GM18873 (cell line): ENCODE results near the gene ARHGAP24.

Experiments used
- ATAC-seq: cut with Tn5 transposase; IDR thresholded peaks from one replicate; pipeline ENCODE4 v1.9.1; 2021; ENCODE audit warnings: mild to moderate bottlenecking, moderate library complexity, moderate number of reproducible peaks; ENCODE audit not compliant: unreplicated experiment, low FRiP score

ARHGAP24 gene

DNA sequence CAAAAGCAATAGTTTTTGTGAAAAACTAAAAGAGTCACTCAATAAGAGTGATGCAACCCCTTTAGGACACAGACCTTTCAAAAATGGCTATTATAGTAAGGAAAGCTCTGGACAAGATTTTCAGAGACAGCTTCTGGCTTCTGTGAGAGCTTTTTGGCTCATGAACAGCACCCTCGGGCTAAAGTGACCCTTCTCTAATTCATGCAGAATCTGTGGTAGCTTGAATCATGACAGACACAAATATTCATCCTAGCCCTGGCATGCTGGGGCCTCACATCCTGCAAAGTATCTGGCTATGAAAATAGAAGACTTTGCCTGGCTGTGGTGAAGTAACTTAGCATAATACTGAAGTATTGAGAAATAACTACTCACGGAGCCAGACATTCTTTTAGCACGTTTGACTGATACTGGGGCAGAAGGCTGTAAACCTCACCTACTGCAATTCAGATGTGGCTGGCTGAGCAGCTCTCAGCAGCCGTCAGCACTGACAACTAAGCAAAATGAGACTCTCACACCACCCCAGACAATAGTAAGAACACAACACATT, 557.6 kb downstream of the ARHGAP24 start:
- no peak for ATAC-seq

DNA sequence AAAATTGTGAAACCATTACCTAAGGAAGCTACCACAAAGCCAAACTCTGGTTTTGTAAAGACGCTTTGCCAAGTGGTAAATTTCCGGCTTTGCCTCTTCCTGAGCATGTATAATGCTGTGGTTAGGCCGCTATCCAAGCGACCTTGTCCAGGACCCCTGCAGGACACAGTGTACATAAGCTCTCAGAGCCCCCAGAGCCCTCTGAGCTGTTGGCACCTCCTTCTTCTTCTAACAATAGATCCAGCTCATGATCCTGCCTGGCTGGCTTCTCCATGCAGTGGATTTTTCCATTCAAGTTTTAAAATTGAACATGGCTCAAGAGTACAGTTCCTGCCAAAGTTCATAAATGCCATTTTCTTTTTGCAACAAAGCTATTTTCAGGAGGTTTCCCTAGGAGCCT, 558.2 kb downstream of the ARHGAP24 start:
- no peak for ATAC-seq

DNA sequence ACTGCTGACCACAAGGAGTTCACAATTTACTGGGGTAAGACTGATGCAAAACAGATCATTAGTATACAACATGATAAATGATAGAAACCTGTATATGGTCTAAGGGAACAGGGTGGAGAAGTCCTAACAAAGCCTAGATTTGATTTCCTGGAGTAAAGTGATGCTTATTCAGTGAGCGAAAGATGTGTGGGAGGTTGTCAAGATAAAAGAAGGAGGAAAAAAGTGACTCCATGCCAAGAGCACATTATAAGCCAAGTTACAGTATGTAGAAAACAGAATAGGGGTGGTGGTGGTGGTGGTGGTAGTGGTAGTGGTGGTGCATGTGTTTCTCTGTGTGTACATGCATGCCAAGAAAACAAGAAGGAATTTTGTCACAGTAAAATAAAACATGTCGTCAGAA, 559.7 kb downstream of the ARHGAP24 start:
- no peak for ATAC-seq

DNA sequence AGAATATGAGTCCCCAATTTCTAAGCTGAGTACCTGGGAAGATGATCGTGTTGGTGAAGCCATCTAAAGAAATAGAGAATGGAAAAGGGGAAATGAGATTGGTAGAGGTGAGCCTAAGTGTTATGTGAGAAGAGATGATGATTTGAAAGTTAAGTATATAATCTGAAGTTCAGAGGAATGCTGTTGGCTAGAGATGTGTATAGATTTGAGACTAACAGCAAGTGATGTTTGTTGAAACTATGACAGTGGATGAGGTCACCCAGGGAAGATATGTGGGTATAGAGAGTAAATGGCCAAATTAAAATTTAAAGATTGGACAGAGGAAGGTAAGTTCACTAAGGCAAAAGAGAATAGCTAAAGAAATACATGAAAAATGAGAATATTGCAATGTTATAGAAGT, 560.7 kb downstream of the ARHGAP24 start:
- no peak for ATAC-seq

DNA sequence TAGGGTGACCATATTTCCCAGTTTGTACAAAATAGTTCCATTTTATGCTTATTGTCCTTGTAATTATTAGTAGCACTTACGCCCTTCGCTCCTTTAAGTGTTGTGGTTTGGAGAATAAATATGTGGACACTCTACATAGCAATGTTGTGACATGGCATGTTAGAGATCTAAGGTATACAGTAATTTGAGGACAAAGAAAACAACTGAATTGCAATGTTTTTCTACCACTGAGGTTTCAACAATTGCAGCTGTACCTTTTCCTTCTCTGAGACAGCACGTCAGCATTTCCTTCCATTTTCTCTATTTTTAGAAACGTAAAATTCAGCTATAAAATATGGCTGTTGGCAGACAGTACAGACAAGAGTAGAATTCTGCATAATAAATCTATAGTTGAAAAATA, 561.8 kb downstream of the ARHGAP24 start:
- no peak for ATAC-seq

DNA sequence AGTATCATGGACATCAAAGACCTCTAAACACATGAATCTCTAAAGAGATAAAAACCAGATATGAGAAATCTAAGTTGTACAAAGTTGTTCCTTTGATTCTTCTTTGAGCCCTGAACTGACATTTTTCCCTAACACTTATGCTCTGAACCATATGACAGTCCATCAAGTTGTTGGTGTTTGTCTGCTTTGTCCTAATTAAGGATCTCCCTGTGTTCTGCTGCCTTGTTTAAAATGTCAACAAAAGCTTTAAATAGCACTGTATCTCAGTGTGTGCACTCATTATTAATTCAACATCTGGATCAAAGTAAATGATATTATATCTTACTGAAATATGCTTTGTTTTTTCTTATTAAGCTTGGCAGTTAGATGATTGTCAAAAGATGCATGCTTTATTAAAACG, 563.1 kb downstream of the ARHGAP24 start:
- no peak for ATAC-seq

DNA sequence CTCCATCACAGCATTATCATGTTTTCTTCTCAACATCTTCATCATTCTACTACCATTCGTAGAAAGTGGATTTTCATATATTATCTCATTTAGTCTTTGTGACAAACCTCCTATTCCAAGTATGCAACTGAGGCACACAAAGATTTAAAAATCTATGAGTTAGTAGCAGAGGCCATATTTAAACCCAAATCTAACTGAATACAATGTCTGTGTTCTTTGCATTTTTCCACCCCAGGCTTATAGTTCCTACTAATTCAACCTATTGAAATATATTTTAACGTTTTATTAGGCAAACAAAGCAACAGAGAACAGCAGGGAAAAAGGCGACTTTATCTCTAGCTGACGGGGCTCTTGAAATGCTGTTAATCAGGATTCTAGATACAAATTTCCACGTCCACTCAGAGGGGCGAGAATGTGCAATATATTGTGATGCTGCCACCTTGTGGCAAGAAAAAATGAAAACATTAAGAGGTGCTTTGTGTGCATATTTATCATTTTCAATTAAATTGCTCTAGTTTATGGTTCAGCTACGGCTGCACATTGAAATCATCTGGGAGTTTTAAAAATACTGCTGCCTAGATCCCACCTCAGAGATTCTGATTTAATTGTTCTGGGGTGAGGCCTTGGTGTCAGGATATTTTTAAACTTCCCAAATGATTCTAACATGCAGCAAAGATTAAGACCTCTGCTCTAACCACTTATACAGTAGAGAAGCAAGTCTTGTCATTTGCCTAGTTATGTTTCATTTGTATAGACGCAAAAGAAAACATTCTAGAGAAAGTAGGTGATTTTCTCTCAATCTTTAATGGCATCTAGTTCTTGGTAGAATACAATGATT, 569.0 kb downstream of the ARHGAP24 start:
- no peak for ATAC-seq

DNA sequence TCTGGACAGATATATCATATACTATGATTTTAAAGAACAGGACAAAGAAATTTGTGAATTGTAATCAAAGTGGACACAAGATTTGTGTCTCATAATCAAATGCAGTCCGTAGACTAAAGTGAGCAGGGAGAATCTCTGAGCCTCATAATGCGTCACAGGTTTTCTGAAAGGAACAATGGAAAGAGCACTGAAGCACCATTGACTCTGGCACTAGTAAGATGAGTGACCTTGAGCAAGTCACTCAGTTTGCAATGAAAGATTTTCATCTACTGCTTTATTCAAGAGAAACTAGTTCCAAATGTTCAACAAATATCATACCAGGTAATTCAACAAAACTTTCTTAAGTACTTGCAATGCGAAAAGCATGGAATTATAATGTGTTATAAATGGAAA, 569.6 kb downstream of the ARHGAP24 start:
- ATAC-seq, result no peak

DNA sequence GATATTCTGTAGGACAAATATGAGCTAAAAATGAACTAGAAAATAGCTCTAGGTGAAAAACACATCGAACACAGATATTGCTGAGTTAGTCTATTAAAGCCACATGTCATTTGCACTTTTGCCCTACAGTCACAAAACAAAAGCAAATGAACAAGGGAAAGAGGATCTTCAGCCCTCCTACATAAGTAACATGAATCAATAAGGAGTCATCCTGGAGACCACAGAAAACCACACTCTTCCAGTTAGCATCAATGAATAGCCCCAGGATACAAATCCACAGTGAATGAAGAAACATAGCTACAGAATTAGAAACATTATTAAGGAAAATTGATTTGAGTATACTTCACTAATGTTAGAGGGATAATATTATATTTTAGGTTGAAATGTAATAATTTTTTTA, 573.5 kb downstream of the ARHGAP24 start:
- ATAC-seq, result no peak

DNA sequence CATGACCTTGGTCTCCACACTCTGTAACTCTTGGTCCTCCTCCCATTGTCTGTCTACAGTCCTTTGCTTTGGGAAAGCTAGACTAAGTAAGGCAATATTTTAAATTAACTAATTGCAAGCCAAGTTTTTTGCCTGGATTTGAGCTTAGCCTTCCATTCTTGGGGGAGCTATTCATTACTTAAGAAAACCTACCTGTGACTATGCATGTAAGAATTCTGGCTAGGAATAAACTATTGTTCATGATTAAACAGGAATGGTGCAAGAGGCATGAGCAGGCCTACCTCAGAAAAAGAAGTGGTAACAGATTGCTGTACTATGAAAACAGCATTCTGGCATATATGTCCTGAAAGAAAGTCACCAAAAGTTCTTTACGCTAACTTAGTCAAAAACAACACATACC, 575.5 kb downstream of the ARHGAP24 start:
- ATAC-seq, result no peak
